ENCODE measurements around the gene TACR1.

- TF ChIP-seq CTCF (IDR thresholded peaks at IDR 0.05) (no peak), POLR2A (IDR thresholded peaks at IDR 0.05) (no peak), POLR2AphosphoS5 (IDR thresholded peaks at IDR 0.05) (no peak)
Measured at GRCh38 chr2:75025216-75025615, 174.1 kb downstream of the TACR1 start.
